ENCODE measurements around the gene KCNK1.

DNA sequence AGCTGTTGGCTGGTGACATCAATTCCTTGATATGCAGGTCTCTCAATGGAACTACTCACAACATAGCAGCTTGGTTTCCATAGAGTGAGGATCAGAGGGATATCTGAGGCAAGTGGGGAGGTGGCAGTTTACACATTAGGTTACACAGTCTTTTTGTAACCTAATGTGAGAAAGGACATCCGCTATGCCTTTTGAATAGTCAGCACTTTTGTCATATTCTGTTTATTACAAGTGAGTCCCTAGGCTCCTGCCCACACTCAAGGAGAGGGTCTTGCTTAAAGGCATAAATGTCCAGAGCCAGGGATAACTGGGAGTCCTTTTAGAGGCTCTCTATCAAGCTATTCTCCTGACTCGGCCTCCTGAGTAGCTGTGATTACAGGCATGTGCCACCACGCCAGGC, 104.2 kb downstream of the KCNK1 start:
- TF ChIP-seq, protein P1, sequence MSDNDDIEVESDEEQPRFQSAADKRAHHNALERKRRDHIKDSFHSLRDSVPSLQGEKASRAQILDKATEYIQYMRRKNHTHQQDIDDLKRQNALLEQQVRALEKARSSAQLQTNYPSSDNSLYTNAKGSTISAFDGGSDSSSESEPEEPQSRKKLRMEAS (IDR thresholded peaks at IDR 0.05; ENCODE audit: low read depth, low read length) = no peak
- TF ChIP-seq, protein P2, sequence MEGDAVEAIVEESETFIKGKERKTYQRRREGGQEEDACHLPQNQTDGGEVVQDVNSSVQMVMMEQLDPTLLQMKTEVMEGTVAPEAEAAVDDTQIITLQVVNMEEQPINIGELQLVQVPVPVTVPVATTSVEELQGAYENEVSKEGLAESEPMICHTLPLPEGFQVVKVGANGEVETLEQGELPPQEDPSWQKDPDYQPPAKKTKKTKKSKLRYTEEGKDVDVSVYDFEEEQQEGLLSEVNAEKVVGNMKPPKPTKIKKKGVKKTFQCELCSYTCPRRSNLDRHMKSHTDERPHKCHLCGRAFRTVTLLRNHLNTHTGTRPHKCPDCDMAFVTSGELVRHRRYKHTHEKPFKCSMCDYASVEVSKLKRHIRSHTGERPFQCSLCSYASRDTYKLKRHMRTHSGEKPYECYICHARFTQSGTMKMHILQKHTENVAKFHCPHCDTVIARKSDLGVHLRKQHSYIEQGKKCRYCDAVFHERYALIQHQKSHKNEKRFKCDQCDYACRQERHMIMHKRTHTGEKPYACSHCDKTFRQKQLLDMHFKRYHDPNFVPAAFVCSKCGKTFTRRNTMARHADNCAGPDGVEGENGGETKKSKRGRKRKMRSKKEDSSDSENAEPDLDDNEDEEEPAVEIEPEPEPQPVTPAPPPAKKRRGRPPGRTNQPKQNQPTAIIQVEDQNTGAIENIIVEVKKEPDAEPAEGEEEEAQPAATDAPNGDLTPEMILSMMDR (IDR thresholded peaks at IDR 0.05; ENCODE audit: low read depth, low read length) = no peak
- no peak for TF ChIP-seq POLR2A (IDR thresholded peaks at IDR 0.05; ENCODE audit: extremely low read depth, insufficient read length)
